Calu3 (cell line): ENCODE data around the gene SORBS2. TPM values are rescaled to one million over a fixed set of nuclear protein-coding genes. Genes with fewer than 3 reads are reported as not detected.

ENCODE experiments used
- BruUV-seq: library from RNA; stranded (reverse); fragments of 400-500 nt; replicated peaks from 2 replicates; lab custom pipeline; 2021; lab: Mats Ljungman, UMichigan
- CTCF ChIA-PET: fragments of 300-600 bp; sonication (Branson Sonifier 250); formaldehyde crosslinking; loops from one replicate; lab custom pipeline; 2022; ENCODE audit warnings: antibody characterized with exemption; lab: Charles Lee
- DNase-seq: peaks from one replicate; pipeline ENCODE4 v3.0.0; 2022
- H3K27ac Mint-ChIP-seq: one replicate; pipeline ENCODE4 v1.8.0; 2022; ENCODE audit warnings: mixed read lengths; ENCODE audit not compliant: unreplicated experiment
- H3K27me3 Mint-ChIP-seq: one replicate; pipeline ENCODE4 v1.8.0; 2022; ENCODE audit warnings: mixed read lengths; ENCODE audit not compliant: unreplicated experiment
- H3K36me3 Mint-ChIP-seq: one replicate; pipeline ENCODE4 v1.8.0; 2022; ENCODE audit warnings: mild to moderate bottlenecking, moderate library complexity, mixed read lengths; ENCODE audit not compliant: insufficient read depth, unreplicated experiment
- H3K4me1 Mint-ChIP-seq: one replicate; pipeline ENCODE4 v1.8.0; 2022; ENCODE audit warnings: mild to moderate bottlenecking, low read depth, mixed read lengths; ENCODE audit not compliant: unreplicated experiment
- H3K4me3 Mint-ChIP-seq: one replicate; pipeline ENCODE4 v1.8.0; 2022; ENCODE audit warnings: mild to moderate bottlenecking, low read depth, moderate library complexity, mixed read lengths; ENCODE audit not compliant: unreplicated experiment
- H3K9me3 Mint-ChIP-seq: one replicate; pipeline ENCODE4 v1.8.0; 2022; ENCODE audit warnings: low read depth, mixed read lengths; ENCODE audit not compliant: unreplicated experiment
- CTCF ChIP-seq: fragments of 200-600 bp; IDR thresholded peaks from one replicate; pipeline ENCODE4 v1.8.0; 2022; ENCODE audit warnings: antibody characterized with exemption; ENCODE audit not compliant: unreplicated experiment
- intact Hi-C: fragments of 100-400 bp; cut with micrococcal nuclease; formaldehyde crosslinking; loops from one replicate; pipeline ENCODE4 v1.10.0; 2022; ENCODE audit not compliant: unreplicated experiment
- total RNA-seq: library from RNA; stranded (reverse); gene quantifications from 2 replicates; pipeline ENCODE4 v1.2.3, GENCODE V29; 2022

Gene SORBS2
- total RNA-seq, 1 experiment from 2014 or later: 52.8 TPM

GRCh38 chr4:185654311-185654710, 157.7 kb downstream of the SORBS2 start:
- H3K27ac Mint-ChIP-seq: no peak overlapping the region
- peaks cover 27% of the 10 kb centered on the region for H3K4me1 Mint-ChIP-seq
- DNase-seq: no peak
- H3K4me3 Mint-ChIP-seq: no peak overlapping the region
- no peaks in the 10 kb centered on the region for H3K36me3 Mint-ChIP-seq
- TF ChIP-seq CTCF: no peak
- H3K27me3 Mint-ChIP-seq: no peaks in the 10 kb centered on the region
- CTCF ChIA-PET: no interaction called here
- no TSS peak for BruUV-seq
- intact Hi-C loops: loop anchor here (5.0 kb wide), 2 partner anchors 63 to 228 kb away; no protein-coding TSS in a partner anchor
- no peaks in the 10 kb centered on the region for H3K9me3 Mint-ChIP-seq

- Mint-ChIP-seq H3K4me3 (no peak overlapping the region), H3K9me3 (no peaks in the 10 kb centered on the region), H3K36me3 (peaks cover 2% of the 10 kb centered on the region), H3K27ac (no peak overlapping the region), H3K27me3 (no peaks in the 10 kb centered on the region), H3K4me1 (peaks cover 27% of the 10 kb centered on the region)
- intact Hi-C loops: loop anchor here (5.0 kb wide), 2 partner anchors 65 to 230 kb away; no protein-coding TSS in a partner anchor
- CTCF ChIA-PET: no interaction called here
- no TSS peak for BruUV-seq
- no peak for TF ChIP-seq CTCF
- no peak for DNase-seq
Measured at GRCh38 chr4:185651851-185652250, 160.1 kb downstream of the SORBS2 start.

GRCh38 chr4:185651137-185651677, 160.8 kb downstream of the SORBS2 start:
- no TSS peak for BruUV-seq
- Mint-ChIP-seq H3K27me3 (no peaks in the 10 kb centered on the region), H3K9me3 (no peaks in the 10 kb centered on the region), H3K4me3 (peak overlapping the region; percentile 46), H3K4me1 (peaks cover 27% of the 10 kb centered on the region), H3K27ac (no peak overlapping the region), H3K36me3 (peaks cover 4% of the 10 kb centered on the region)
- TF ChIP-seq CTCF: no peak
- peak; percentile 19 for DNase-seq
- intact Hi-C loops: loop anchor here (5.0 kb wide), 2 partner anchors 66 to 231 kb away; no protein-coding TSS in a partner anchor
- CTCF ChIA-PET: interaction anchor here (0.7 kb wide), 1 partner anchor 26 kb away, joined by 3 read pairs; no protein-coding TSS in a partner anchor

GRCh38 chr4:185648631-185649030, 163.4 kb downstream of the SORBS2 start:
- Mint-ChIP-seq H3K36me3 (peaks cover 4% of the 10 kb centered on the region), H3K27ac (no peak overlapping the region), H3K4me3 (no peak overlapping the region), H3K27me3 (no peaks in the 10 kb centered on the region), H3K4me1 (peaks cover 27% of the 10 kb centered on the region), H3K9me3 (no peaks in the 10 kb centered on the region)
- DNase-seq: no peak
- CTCF ChIA-PET: interaction anchor here (0.6 kb wide), 1 partner anchor 299 kb away, joined by 4 read pairs; no protein-coding TSS in a partner anchor
- no peak for TF ChIP-seq CTCF
- intact Hi-C loops: loop anchor here (10.0 kb wide), 1 partner anchor 156 kb away; no protein-coding TSS in a partner anchor
- no TSS peak for BruUV-seq
